ENCODE results near the gene PGM2L1.

The PGM2L1 gene

DNA sequence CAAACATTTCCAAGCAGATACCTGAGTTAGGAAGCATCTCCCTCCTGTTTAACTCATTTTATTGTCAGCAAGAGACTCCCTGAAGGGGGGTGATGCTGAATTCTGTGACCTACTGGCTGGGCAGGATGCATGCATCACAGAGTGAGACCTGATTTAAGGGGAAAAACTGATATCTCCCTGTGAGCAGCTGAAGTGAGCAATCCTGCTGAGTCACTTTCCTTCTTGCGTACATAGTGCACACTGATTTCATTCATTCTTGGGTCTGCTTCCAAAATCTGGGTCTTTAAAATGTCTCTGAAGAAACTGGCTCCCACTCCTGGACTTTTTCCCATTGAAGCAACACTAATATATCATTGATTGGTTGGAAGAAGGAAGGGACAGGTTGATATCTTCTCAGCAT, 110.1 kb downstream of the PGM2L1 start:
- no peak for DNase-seq

DNA sequence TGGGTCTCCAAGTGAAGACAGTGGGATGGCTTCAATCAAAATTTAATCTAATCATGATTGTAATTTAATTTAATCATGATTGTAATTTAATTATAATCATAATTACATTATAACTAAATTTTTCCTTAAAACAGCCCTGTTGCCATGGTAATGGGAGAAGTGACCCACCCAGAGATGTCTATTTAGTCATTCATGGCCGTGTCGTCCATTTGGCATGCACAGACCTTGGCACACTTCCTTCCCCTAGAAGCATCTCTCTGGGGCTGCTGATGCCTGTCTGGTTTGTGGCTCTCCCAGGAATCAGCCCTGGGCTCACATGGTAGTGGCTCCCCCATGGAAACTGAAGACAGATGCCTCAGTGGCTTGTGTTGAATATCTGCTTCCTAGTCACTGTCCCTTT, 113.8 kb downstream of the PGM2L1 start:
- DNase-seq = no peak

DNA sequence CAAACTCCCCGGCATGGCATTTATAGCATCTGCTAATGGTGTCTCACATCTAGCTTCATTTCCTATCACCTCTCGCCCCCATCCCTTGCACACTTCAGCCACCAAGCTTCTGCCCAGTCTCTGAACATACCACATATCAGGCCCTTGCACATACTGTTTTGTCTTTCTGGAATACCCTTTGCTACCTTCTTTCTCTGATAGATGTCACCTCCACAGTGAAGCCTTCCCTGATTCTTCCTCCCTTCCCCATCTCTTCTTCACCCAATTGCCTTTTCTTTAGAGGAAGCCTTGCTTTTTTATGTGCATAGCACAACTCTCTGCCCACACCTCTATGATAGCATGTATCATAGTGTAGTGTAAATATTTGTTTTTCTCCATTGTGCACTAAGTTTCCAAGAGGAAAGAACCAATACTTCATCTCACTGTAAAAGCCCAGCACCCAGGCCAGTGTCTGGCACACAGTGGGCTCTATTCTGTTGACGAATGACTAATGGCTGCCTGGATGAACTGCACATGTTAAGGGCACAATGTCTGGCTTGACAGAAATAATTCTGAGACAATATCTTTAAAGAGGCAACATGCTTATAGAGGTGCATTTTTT, 114.6 kb downstream of the PGM2L1 start:
- no peak for DNase-seq

DNA sequence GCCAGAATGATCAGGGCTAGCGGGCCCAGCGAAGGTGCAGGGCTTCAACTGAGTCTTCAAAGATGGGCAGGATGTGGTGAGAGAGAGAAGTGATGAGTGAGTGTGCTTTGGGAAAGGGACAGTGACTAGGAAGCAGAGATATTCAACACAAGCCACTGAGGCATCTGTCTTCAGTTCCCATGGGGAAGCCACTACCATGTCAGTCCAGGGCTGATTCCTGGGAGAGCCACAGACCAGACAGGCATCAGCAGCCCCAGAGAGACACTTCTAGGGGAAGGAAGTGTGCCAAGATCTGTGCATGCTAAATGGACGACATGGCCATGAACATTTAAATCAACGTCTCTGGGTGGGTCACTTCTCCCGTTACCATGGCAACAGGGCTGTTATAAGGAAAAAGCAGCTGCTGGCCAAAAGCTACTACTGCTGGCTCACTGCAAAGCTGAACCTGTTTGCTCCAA, 115.3 kb downstream of the PGM2L1 start:
- no peak for DNase-seq

DNA sequence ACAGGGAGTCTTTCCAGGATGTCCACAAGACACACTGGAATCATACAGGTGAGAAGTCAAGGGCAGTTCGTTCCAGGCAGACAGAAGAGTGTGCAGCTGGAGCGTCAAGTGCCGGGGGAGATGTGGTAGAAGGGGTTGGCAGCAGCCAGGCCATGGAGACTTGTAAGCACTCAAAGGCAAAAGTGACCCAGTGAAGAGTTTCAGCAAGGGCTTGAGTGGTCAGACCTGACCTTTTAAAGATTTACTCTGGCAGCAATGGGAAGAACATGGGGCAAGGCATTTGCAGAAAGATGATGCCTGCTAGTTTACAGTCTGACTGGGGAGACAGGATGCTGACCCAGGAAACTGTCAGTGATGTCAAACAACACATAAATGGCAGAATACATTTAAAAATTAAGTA, 115.8 kb downstream of the PGM2L1 start:
- DNase-seq = no peak

DNA sequence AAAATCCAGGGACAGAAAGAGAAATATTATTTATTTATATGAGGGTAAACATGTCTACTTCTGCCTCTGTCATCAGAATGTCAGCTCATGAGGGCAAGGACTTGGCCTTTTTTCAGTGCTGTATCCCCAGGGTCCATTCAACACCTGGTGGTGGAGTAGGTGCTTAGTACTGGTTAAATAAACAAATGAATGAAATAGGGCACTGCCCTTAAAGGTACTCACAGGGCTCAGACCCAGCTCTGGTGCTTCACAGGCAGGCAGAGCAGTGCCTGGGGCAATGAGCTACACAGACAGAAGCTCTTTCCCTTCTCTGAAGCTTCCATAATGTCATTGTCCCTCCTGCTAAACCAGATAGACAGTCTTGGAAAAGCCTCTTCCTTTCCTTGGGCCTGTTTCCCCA, 117.7 kb downstream of the PGM2L1 start:
- no peak for DNase-seq
